Measurements from ENCODE around the gene COX7A2. TPM values are rescaled to one million over a fixed set of nuclear protein-coding genes. Genes with fewer than 3 reads are reported as not detected.

Gene COX7A2
- total RNA-seq, 1 donor from 2014 or later = 360 TPM

DNA sequence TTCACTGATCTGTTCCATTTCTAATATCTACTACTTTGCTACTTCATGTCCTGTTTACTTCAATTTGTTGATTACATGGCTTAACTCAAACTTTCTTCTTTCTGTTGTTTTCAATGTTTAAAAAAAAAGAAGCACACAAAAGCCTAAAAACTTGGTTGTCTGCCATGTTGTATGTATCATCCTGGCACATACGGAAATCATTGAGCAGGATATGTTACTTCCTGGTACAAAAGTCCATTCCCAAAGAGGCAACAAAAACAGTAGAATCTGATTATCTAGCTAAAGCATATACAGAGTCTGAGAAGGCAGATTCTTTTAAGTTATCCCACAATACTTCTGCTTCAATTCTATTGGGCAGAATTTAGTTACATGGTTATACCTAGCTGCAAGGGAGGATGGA is 23.2 kb downstream of the COX7A2 start:
- intact Hi-C loops (cut with DNase I) = no loop called here
- Histone ChIP-seq H3K27ac (no peak overlapping the region), H3K9me3 (no peaks in the 10 kb centered on the region), H3K27me3 (no peaks in the 10 kb centered on the region), H3K4me1 (peaks cover 0 to 3% of the 10 kb centered on the region in 2 donors), H3K36me3 (no peaks in the 10 kb centered on the region), H3K4me3 (no peak overlapping the region)
- no peak for DNase-seq (ENCODE audit: low spot score in 2 of 2)
- TF ChIP-seq, protein P1, sequence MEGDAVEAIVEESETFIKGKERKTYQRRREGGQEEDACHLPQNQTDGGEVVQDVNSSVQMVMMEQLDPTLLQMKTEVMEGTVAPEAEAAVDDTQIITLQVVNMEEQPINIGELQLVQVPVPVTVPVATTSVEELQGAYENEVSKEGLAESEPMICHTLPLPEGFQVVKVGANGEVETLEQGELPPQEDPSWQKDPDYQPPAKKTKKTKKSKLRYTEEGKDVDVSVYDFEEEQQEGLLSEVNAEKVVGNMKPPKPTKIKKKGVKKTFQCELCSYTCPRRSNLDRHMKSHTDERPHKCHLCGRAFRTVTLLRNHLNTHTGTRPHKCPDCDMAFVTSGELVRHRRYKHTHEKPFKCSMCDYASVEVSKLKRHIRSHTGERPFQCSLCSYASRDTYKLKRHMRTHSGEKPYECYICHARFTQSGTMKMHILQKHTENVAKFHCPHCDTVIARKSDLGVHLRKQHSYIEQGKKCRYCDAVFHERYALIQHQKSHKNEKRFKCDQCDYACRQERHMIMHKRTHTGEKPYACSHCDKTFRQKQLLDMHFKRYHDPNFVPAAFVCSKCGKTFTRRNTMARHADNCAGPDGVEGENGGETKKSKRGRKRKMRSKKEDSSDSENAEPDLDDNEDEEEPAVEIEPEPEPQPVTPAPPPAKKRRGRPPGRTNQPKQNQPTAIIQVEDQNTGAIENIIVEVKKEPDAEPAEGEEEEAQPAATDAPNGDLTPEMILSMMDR (IDR thresholded peaks at IDR 0.05) = no peak

DNA sequence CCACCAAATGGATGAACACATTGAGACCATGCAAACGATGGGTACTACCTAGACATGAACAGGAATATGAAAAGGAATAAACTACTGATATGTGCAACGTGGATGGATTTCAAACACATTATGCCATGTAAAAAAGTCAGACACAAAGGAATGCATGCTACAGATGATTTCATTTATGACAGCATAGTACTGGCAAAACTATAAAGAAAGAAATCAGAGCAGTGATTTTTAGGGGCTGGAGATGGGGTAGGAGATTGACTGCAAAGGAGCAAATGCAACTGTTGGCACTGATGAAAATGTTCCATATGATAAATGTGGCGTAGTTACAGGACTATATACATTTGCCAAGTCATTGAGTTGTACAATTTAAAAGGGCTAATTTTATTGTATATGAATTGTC is 24.3 kb downstream of the COX7A2 start:
- Histone ChIP-seq H3K27me3 (no peaks in the 10 kb centered on the region), H3K36me3 (no peaks in the 10 kb centered on the region), H3K27ac (no peak overlapping the region), H3K9me3 (no peaks in the 10 kb centered on the region), H3K4me1 (peaks cover 0 to 3% of the 10 kb centered on the region in 2 donors), H3K4me3 (no peak overlapping the region)
- TF ChIP-seq, protein P1 (IDR thresholded peaks at IDR 0.05) = no peak
- DNase-seq (ENCODE audit: low spot score in 2 of 2) = no peak
- intact Hi-C loops (cut with DNase I) = no loop called here

DNA sequence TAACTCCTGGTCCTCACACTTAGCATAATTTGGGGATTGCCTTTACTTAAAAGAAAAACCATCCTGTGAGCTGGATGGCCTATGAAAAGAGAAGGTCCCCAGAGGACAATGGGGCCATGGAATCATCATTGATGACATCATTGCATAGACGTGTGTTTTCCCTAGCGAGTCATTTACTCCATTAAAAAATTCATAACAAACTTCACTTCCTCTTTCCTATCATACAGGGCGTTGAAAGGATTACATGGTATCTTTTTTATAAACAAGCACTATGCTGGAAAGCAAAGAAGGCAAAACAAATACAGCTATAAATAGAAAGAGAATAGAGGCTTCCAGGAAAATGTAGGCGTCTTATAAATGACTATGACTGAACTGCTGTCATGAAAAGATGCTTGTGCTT is 26.4 kb downstream of the COX7A2 start:
- no peak for DNase-seq (ENCODE audit: low spot score in 2 of 2)
- H3K27me3 ChIP-seq = no peaks in the 10 kb centered on the region
- H3K27ac ChIP-seq = no peak overlapping the region
- intact Hi-C loops (cut with DNase I) = no loop called here
- H3K9me3 ChIP-seq = no peaks in the 10 kb centered on the region
- TF ChIP-seq, protein P1 (IDR thresholded peaks at IDR 0.05) = no peak
- H3K4me1 ChIP-seq = peaks cover 0 to 3% of the 10 kb centered on the region in 2 donors
- no peaks in the 10 kb centered on the region for H3K36me3 ChIP-seq
- no peak overlapping the region for H3K4me3 ChIP-seq

DNA sequence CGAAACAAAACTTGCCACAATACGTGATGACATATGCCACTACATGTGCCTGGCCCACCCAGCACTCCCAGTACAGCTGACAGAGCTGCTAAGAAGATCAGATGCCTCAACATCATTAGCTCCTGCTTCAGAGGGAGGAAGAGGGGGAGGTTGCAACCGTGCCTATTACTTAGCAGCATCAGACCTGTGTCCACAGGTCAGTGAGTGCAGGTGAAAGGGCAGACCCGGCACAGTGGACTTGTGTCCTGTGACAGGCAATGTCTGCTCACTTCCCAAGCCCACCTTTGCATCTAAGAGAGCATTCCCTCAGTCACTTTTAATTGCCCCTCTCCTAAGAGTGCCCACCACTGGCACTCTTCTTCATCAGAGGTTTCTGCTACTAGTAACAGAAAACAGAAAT is 28.3 kb downstream of the COX7A2 start:
- TF ChIP-seq, protein P1 (IDR thresholded peaks at IDR 0.05) = no peak
- no peaks in the 10 kb centered on the region for H3K9me3 ChIP-seq
- no peak overlapping the region for H3K27ac ChIP-seq
- no peak overlapping the region for H3K4me3 ChIP-seq
- H3K36me3 ChIP-seq = no peaks in the 10 kb centered on the region
- no peaks in the 10 kb centered on the region for H3K27me3 ChIP-seq
- peaks cover 0 to 10% of the 10 kb centered on the region in 2 donors for H3K4me1 ChIP-seq
- intact Hi-C loops (cut with DNase I) = no loop called here
- no peak for DNase-seq (ENCODE audit: low spot score in 2 of 2)

DNA sequence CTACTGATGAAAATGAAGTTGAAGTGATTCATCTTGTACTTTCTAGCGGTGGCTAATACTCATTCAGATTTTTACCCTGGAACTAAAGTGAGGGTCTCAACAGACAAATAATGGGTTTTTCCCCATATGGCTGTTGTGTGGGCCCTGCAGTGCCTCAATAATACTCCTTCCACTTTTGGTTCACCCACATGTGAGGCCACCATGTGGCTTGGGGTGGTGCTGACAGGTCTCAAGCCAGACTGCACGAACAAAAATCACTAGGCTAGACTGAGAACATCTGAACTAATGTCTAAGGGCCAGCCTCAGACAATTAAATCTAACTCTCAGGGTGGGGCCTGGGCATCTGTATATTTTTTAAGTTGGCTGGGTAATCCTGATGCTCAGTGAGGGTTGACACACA is 29.9 kb downstream of the COX7A2 start:
- TF ChIP-seq, protein P1 (IDR thresholded peaks at IDR 0.05) = no peak
- intact Hi-C loops (cut with DNase I) = loop anchor here (2.0 kb wide), 1 partner anchor 17 kb away; no protein-coding TSS in a partner anchor
- Histone ChIP-seq H3K27ac (no peak overlapping the region), H3K4me3 (no peak overlapping the region), H3K27me3 (no peaks in the 10 kb centered on the region), H3K4me1 (peaks cover 0 to 10% of the 10 kb centered on the region in 2 donors), H3K36me3 (no peaks in the 10 kb centered on the region), H3K9me3 (no peaks in the 10 kb centered on the region)
- DNase-seq (ENCODE audit: low spot score in 2 of 2) = no peak

DNA sequence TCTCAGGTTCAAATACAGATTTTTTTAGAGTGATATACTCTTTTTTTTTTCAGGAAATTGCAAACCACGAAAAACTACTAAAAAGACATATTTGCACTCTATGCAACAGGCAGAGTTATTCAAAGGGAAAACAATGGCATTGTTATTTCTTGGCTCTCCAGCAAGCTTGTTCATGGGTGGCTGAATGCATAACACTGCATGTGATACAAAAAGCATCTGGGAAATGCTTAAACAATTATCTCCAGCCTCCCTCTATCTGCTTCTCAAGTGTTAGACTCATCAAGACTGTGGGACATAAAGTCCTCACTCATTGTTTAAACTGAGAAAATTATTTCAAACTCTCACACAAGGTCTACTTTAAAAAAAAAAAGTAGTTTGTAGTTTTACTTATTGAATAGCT is 30.5 kb downstream of the COX7A2 start:
- DNase-seq (ENCODE audit: low spot score in 2 of 2) = no peak
- TF ChIP-seq, protein P1 (IDR thresholded peaks at IDR 0.05) = no peak
- Histone ChIP-seq H3K27ac (no peak overlapping the region), H3K9me3 (no peaks in the 10 kb centered on the region), H3K36me3 (no peaks in the 10 kb centered on the region), H3K4me3 (no peak overlapping the region), H3K27me3 (no peaks in the 10 kb centered on the region), H3K4me1 (peaks cover 0 to 13% of the 10 kb centered on the region in 2 donors)
- intact Hi-C loops (cut with DNase I) = loop anchor here (2.0 kb wide), 1 partner anchor 18 kb away; no protein-coding TSS in a partner anchor
